GM10266 (cell line): Measurements from ENCODE around the gene DIAPH3.

ENCODE experiments used
- DNase-seq: peaks from one replicate; pipeline ENCODE4 v3.0.0; 2012; ENCODE audit errors: extremely low spot score
- CTCF ChIP-seq: IDR thresholded peaks from 2 replicates; pipeline ENCODE4 v1.5.1; 2012; ENCODE audit warnings: mild to moderate bottlenecking, low read depth; ENCODE audit not compliant: control insufficient read depth, insufficient read depth; ENCODE audit errors: missing control alignments

DIAPH3 gene

GRCh38 chr13:59710996-59711701, 452.6 kb downstream of the DIAPH3 start:
- DNase-seq, result no peak
- no peak for TF ChIP-seq CTCF

DNA sequence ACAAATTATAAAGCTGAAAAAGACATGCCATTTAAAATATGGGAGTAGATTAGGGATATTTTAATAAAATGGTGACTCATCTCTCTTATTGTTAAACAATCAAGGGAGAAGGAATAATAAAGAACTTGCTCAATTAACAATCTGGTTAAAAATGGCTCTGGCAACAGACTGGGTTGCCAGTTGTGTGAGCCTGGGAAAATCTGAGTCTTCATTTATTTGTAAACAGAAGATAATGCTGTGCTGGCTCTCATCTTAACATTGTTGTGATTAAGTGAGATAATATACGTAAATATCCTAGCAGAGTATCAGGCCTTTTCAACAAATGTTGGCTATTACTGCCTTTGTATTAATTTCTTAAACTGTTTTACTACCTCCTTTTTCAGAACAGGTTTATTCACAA, 453.3 kb downstream of the DIAPH3 start:
- no peak for DNase-seq
- TF ChIP-seq CTCF, result no peak

- DNase-seq, result no peak
- TF ChIP-seq CTCF, result no peak
These were observed 457.4 kb downstream of the DIAPH3 start for GRCh38 chr13:59706101-59706976.

- DNase-seq, result no peak
- no peak for TF ChIP-seq CTCF
These were observed 461.5 kb downstream of the DIAPH3 start for GRCh38 chr13:59702269-59702668.

GRCh38 chr13:59701261-59701660, 462.5 kb downstream of the DIAPH3 start:
- DNase-seq, result no peak

GRCh38 chr13:59700281-59700680, 463.4 kb downstream of the DIAPH3 start:
- no peak for TF ChIP-seq CTCF

More at GRCh38 chr13:59701261-59701660, 462.5 kb downstream of the DIAPH3 start:
- no peak for TF ChIP-seq CTCF

GRCh38 chr13:59696271-59696670, 467.5 kb downstream of the DIAPH3 start:
- no peak for TF ChIP-seq CTCF
- DNase-seq, result no peak

More at GRCh38 chr13:59700281-59700680, 463.4 kb downstream of the DIAPH3 start:
- DNase-seq, result no peak
